SHP77 treated with DMSO at 0.1 percent for 48 hours (cell line): ENCODE measurements around the gene SMIM10L2A.
"Not testable (repeated sequence)": the region's sequence is repeated elsewhere in the genome, so short reads cannot be mapped to it uniquely, and the experiment has no call there.

Source experiments
- DNase-seq: peaks from one replicate; lab custom pipeline; 2025; lab: John Stamatoyannopoulos, UW

The SMIM10L2A gene

DNA sequence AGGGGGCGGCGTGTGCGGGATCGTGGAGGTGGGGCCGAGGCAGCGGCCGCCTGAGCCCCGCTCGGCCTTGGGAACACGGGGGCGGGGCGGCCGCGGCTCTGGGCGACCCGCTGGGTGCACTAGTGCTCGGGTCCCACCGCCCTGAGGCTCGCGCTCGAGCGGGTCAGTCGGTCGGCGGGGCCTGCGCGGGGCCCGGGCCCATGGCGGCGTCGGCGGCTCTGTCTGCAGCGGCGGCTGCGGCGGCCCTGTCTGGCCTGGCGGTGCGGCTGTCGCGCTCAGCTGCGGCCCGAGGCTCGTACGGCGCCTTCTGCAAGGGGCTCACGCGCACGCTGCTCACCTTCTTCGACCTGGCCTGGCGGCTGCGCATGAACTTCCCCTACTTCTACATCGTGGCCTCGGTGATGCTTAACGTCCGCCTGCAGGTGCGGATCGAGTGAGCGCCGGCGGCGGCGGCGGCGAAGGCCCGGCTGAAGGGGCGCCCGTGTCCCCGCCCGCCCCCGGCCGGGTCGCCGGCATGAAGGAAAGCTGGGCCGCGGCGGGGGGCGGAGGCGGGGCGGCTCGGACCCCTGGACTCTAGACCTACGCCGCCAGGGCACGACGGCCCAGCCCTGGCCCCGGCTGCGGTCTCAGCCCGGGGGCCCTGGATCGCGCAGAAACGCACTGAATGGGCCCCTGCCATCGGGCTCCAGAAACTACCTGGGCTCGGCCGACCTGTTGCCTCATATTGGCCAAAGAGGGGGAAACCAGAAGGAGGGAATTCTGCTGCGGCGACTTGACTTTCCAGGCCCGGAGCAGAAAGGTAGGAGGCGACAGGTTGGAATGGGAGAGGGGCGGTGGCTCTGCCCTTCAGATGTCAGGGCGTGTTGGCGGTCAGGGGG lies at the start of gene SMIM10L2A:
Gene SMIM10L2A (plus strand): TSS at position 13 of the 878 bp plus-strand sequence. CDS start 188 bp downstream, at position 201.
- DNase-seq: no peak

DNA sequence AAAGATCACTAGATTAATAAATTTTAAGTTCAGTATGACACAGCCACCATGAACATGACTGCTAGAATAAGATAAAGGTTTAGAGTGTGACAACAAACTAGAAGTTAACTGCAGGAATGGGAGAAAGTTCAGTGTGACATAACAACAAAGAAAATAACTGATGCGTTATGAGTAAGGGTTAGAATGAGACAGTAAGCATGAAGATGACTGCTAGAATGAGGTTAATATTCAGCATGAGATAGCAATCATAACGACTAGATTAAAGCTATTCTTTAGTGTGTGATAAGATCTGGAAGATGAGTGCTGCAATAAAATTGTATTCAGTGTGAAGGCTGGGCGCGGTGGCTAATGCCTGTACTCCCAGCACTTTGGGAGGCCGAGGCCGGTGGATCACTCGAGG lies 48.4 kb upstream of the SMIM10L2A start:
- DNase-seq: no peak

DNA sequence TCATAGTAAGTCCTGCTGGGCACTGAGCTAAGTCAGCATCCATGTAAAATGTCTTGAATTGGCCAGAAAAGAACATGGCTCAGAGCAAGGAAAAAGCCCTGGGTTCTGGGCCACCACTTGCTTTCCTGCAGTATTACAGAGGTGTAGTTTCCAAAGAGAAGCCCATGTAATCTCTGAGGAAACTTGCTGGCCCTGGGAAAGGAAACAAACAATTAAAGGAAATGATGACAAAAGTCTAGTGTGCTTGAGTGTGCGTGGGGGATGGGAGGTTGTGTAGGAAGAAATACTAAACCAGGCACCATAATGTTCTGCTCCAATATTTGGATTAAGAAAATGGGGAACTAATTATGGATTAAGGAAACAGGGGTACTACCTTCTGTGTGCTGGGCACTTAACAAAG lies 39.5 kb upstream of the SMIM10L2A start:
- DNase-seq: no peak

DNA sequence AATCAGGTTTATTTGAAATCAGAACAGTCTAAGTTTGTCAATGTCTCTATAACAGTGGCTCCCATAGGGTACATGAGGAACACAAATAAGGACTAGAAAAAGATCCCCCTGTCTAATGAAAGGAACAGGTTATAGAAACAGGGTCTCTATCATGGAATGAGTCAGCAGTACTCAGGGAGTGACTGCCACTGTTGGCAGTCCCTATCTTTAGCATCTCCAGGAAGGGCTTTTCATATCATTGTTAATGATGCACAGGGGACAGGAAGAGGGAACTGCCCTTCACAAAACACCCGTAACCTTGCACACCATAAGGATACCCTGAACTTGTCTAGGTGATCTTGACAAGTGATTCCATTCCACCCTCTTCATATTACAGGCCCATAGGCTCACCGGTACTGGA lies 38.5 kb upstream of the SMIM10L2A start:
- DNase-seq: no peak

DNA sequence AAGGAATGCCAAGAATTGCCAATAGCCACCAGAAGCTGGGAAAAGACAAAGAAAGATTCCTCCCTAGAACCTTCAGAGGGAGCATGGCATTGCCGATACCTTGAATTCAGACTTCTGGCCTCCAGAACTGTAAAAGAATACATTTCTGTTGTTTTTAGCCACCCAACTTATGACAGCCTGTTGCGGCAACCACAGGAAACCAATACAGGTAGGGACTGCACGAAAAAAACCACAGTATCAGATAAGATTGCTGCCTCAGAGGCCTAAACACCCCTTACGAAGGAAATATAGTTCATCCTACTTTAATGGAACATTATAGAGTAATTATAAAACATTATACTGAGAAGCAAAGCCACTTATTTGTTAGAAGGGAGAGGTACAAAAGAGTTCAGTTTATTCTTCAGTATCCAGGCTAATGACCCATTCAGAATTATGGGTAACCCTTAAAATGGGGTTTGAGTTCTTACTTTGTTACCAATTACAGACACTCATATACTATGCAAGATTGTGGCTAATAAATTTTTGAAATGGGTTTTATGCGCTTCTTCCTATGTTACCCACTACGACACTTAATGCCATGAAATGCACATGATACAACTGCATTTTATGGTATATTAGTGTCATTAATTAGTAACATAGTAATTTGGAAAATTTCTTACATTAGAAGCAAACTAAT lies 37.4 kb upstream of the SMIM10L2A start:
- DNase-seq: no peak

DNA sequence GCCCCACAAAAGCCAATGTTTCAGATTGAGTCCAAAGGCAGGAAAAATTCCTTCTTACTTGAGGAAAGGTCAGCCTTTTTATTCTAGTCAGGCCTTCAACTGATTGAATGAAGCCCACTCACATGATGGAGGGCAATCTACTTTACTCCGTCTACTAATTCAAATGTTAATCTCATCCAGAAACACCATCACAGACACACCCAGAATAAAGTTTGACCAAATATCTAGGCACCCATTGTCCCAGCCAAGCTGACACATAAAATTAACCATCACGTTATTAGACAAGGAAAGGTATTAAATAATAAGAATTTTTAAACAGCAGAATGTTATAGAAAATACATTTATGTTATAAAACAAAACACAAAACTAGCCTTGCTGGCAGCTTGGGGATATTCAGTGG lies 32.9 kb upstream of the SMIM10L2A start:
- no peak for DNase-seq

DNA sequence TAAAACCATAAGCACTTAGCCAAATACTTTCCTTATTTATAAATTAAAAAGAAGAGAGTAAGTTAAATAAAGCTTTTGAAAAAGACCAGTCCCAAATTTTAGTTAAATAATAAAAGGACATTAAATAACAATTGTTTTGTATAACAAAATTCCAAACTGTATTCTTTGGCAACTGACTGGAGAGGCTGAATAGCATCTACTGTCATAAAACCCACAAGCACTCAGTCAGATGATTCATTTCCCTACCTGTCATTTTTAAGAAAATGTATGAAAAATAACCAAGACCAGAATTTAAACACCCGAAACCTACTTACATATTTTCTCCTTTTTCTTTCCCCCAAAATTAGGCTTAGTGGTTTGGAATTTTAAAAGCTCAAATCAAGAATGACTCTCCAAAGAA lies 32.5 kb upstream of the SMIM10L2A start:
- DNase-seq: no peak

DNA sequence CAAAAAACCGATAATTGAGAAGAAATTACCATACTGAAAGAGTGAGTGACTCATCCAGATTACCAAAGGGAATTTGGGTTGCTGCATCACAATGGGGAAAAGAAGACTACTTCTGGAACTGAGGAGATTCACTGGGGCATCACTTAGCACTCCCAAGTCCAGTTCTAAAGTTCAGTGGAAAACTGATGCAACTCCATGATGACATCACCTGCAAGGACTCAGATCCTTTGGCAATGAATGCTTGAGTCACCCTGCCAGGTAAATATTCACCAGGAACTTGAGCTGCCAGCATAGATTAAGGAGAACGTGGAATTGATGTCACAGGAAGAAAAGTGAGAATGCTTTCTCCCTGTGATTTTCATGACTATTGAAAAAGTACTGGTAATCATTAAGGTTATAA lies 32.0 kb upstream of the SMIM10L2A start:
- no peak for DNase-seq

DNA sequence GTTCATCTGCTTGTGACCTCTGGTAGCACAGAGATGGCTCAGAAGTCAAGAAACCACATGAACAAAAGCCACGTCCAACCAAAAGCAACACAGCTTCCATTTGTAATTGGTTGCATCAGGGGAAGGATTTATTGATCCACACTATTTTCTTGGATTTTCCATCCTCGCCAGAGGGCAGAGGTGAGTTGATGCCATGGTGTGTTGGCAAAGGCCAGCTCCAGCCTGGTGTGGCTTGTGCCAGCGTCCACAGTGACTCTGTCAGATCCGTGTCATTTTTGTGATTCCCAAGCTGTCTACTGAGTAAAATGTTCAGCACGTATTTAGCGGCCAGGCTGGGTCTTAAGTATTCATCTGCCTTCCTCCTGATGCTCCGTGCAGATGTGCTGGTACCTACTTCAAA lies 30.0 kb upstream of the SMIM10L2A start:
- DNase-seq: no peak

DNA sequence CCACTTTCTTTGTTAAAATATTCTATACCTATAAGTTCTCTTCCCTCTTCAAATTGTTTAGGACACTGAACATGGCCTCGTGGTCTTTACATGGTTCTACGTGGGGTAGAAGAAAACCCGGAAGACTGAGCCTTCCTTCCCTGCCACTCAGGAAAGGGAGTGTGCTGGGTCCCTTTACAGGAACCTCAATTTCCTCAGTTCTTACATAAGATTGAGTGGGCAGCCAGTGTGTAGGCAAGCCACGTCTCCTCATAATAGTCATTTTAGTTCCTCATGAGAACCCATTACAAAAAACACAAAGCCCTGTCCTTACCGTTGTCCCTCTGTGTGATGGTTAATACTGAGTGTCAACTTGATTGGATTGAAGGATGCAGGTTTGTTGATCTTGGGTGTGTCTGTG lies 28.7 kb upstream of the SMIM10L2A start:
- no peak for DNase-seq

DNA sequence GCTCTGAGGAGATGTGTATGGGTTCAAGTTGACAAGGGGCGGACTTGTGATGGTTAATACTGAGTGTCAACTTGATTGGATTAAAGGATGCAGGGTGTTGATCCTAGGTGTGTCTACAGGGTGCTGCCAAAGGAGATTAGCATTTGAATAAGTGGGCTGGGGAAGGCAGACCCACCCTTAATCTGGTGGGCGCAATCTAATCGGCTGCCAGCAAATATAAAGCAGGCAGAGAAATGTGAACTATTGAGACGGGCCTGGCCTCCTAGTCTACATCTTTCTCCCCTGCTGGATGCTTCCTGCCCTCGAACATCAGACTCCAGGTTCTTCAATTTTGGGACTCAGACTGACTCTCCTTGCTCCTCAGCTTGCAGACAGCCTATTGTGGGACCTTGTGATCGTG lies 26.7 kb upstream of the SMIM10L2A start:
- no peak for DNase-seq

DNA sequence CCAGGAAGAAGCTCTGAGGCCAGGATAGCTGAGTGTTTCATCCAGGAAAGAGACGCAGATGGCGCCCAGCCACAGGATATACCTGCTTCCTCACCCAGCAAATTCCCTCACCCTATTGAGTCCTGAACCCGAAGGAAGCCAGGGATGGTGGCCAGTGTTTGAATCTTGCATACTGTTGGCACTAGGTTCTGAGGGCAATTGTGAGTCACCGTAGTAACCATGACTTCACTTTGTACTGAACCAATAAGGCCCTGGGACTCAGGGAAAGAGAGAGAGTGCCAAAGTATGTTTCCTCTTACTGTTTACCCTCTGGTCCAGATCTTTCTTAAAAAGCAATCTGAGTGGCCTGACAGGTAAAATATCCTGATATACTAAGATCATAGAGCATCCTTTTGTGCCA lies 25.6 kb upstream of the SMIM10L2A start:
- no peak for DNase-seq

DNA sequence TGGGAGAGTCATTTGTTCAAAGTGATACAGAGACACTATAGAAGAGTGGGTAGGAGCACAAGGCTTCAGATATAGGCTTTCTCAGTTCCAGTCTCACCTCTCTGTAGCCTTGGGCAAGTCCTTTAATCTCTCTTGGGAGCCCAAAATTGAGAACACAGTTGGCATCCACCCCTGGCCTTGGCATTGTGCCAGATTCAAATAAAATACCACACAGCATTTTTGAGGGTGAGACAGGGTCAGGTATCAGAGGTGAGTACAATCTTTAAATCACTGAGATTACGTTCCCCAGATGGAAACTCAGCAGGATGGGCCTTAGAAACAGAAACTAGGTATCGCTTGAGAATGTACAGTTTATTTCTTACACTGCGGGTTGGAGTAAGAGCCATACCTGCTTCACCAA lies 25.2 kb upstream of the SMIM10L2A start:
- no peak for DNase-seq

DNA sequence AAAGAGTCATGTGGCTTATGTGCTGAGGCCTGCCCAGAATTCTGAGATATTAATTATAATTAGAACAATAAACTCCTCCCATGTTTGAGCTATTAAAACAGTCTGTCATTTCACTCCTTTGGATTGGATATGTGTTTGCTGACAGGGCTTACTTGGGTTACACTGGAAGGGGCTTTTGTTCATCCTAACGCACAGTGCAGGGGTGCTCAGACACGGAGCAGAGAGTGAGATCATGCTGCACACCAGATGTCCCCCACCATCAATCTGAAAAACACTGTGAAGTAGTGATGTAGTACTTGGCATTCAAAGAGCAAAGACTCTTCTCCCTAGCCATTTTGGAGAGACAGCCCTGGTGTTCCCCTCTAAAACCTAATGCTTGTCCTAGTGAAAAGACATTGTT lies 24.1 kb upstream of the SMIM10L2A start:
- no peak for DNase-seq

DNA sequence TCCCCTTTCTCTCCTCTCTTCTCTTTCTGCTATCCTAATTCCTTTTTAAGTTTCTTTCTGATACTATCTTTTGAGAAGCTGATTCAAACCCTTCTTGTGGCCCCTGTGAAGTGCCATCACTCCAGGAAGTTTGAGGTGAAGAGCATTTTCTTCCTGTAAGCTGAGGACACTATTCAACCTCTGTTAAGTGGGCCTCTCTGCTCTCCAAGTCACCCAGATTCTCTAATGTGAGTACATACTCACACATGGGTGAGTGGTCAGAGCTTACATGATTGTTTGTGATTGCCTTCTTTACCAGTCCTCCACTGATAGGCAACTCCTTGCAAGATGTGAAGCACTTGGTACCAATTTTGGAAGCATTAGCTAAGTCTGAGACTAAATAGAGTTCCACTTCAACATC lies 18.4 kb upstream of the SMIM10L2A start:
- no peak for DNase-seq

DNA sequence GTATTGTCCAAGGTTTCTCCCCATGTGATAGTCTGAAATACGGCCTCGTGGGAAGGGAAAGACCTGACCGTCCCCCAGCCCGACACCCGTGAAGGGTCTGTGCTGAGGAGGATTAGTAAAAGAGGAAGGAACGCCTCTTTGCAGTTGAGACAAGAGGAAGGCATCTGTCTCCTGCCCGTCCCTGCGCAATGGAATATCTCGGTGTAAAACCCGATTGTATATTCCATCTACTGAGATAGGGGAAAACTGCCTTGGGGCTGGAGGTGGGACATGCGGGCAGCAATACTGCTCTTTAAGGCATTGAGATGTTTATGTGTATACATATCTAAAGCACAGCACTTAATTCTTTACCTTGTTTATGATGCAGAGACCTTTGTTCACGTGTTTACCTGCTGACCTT lies 15.3 kb upstream of the SMIM10L2A start:
- not testable (repeated sequence) for DNase-seq

DNA sequence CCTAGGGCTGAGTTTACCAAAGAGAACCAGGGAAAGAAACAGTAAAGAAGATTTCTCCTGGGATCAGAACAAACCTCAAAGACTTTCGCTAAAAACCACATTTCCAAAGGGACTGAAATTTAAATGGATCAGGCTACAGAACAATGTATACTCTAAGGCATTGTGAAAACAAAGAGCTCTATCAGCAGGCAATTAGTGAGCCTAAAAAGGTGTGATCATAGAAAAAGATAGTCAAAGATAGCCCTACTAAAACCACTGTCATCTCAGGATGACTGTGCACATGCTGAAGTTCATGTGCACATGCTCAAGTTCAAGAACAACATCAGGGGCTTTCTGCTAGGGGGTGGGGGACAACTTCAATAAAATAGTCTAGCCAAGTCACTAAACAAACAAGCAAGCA lies 12.9 kb upstream of the SMIM10L2A start:
- DNase-seq: no peak

DNA sequence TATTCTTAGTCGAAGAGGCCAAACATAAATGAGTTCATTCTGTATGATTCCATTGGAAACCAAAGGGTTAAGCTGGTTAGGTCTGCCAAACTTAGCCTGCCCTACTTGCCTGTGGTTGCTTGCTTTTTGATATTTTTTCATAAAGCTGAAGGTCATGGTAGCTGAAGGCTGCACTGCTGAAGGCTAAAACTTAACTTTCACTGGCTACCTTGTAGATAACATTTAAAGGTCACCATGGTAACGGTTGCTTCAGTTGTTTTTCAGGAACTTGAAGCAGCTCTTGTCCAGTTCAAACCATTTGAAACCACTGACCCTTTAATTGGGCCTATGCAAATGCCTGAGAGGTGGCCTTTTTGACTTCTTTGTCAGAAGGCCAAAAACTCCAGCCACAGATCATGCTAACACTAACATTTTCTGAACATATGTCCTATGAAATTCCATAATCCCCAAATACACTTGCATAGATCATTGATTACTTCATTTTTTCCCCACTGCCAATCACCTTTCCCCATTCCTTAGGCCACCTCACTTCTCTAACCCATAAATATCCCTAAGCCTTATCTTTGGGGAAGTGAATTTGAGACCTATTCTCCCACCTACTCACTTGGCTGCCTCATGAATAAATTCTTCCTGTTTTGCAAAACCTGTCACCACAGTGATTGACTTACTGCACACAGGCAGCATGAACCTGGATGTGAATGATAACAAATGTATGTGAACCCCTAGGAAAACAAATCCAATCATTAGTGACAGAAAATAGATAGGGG lies 10.7 kb upstream of the SMIM10L2A start:
- DNase-seq: no peak

DNA sequence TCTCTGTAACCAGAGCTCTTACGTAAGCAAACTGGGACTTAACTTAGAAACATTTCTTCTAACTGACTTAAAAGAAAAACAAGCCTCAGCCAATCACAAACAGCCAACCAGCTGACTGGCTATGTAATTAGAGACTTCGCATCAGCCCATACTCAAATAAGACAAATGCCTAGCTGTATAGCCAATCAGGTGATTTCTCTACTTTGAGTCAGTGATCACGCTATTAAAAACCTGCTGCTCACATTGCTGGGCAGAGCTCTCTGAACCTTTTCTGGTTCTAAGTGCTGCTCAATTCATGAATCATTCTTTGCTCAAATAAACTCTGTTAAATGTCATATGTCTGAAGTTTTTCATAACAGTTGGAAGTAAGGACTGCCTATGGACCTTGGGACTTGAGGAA lies 9.9 kb upstream of the SMIM10L2A start:
- no peak for DNase-seq

DNA sequence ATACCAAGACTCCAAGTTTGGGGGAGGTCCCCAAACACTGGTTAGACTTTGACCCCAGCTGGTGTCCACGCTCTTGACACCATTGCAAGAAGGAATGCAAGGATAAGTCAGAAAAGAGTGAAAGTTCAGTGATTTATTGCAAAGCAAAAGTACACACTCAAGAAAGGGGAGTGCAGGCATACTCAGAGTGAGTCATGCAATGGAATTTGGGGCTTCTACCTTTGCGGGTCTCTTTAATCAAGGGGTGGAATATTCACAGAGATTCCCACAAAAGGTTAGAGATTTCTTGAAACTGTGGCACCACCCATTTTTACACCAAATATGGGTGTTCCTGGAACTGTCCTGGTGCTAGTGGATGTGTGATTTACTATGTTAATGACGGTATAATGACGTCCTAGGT lies 5.2 kb upstream of the SMIM10L2A start:
- no peak for DNase-seq

DNA sequence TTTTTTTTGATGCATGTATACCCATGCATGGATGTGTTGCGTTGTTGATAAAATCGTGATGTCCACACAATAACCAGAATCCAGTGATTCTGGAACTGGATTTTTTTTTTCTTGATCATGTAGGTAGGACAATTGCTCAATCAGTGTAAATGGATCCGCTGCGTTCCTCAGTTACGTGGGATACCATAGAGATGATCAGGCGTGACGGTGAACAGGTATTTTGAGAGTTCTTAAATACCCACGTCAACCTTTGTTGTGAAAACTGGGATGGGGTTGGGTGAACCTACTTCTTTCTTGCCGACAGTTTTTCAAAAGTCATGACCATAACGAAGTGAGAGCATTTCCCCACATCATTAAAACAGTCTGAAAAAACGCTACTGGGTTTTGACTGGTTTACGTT lies 913 bp upstream of the SMIM10L2A start:
- no peak for DNase-seq

DNA sequence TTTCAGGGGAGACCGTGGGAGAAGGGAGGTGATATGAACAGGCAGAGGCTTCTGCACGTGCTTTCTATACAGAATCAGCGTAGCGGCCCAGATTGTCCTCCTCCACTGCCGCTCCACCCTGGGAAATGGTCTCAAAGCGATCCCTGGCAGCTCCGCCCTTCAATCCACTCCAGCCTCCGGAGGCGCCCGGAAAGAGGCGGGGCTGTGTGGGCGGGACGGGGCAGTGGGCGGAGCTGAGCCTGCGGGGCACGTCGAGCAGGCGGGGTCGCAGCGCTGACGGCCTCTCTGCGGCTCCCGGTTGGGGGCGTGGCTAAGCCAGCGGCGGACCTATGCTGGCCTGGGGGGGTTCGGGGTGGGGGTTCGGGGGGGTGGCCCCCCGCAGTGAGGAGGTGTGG lies 210 bp upstream of the SMIM10L2A start:
- peak; percentile 13 for DNase-seq

DNA sequence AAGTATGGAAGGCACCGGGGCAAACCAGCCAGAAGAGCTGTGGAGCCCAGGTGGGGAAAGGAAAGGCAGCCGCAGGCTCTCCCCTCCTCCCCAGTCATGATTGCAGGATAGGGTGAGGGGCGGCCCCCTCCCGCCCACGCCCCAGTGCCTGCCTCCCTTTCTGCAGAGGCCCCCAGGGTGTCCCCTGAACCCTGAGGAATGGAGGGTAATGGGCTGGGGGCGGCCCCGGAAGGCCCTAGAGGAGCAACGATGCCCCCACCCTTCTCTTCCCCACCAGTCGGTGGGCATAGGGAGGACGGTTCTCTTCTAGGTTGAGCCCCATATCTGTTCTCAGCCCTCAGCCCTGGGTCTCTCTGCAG lies 1.0 kb downstream of the SMIM10L2A start:
- not testable (repeated sequence) for DNase-seq
